ENCODE data around the gene HOXB2. TPM values are rescaled to one million over a fixed set of nuclear protein-coding genes. Genes with fewer than 3 reads are reported as not detected.
A peak's percentile ranks its signal among the peaks of the same experiment; 100 is the strongest.

HOXB2 gene
- total RNA-seq, 2 experiments from 2014 or later = 4.8 to 4.9 TPM

DNA sequence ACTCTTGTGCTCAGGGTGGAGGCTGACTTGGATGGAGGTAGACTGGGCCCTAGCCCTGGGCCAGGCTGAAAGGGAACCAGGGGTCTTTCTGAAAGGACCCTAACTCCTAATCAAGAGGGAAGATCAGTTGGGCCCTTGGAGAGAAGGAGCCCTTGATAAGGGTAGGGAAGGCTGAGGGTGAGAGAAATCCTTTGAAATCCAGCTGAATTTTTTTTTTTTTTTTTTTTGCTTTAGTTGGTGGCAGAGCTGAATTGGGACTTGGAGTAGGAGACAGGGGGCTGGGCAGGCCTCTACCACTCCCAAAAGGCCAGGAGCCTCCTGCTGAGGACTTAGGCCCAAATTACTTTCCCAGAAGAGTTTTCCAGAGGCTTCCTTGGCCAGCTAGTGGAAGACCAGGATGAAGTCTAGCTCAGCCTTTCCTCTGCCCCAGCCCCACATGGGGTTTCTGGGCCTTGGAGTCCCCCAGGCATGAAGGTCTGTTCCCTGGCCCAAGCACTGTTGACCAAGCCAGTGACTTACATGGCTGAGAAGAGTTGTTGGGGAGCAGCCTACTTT lies 45.8 kb upstream of the HOXB2 start:
- POLR2A ChIA-PET = interaction anchor here (1.3 kb wide), 1 partner anchor 328 kb away, joined by 5 read pairs; no protein-coding TSS in a partner anchor
- Histone ChIP-seq H3K27ac (ENCODE audit: low read depth in 1 of 2, low read length in 2 of 2) (no peak overlapping the region), H3K4me3 (ENCODE audit: low read length) (no peak overlapping the region), H3K9me3 (ENCODE audit: control insufficient read depth in 1 of 2, insufficient read depth in 1 of 2, low read length in 2 of 2) (peaks cover 0 to 7% of the 10 kb centered on the region in 2 experiments), H3K4me1 (ENCODE audit: insufficient read depth, low read length) (peaks cover 37% of the 10 kb centered on the region), H3K36me3 (ENCODE audit: insufficient read depth, low read length) (no peaks in the 10 kb centered on the region), H3K27me3 (ENCODE audit: control insufficient read depth in 1 of 2, insufficient read depth in 2 of 2, low read length in 2 of 2) (peaks cover 82 to 95% of the 10 kb centered on the region in 2 experiments)
- CTCF ChIA-PET = interaction anchor here (1.2 kb wide), 1 partner anchor 28 kb away, joined by 3 read pairs; no protein-coding TSS in a partner anchor
- H3K4me3 Mint-ChIP-seq = peak overlapping the region; percentile 49
- H3K4me1 Mint-ChIP-seq (ENCODE audit: low read depth) = peaks cover 26% of the 10 kb centered on the region
- intact Hi-C loops (cut with DNase I, micrococcal nuclease) = loop anchor here (5.0 kb wide), 3 partner anchors 98 to 508 kb away; no protein-coding TSS in a partner anchor
- H3K27me3 Mint-ChIP-seq = peaks cover 98% of the 10 kb centered on the region
- H3K36me3 Mint-ChIP-seq (ENCODE audit: low read depth) = no peaks in the 10 kb centered on the region
- no peaks in the 10 kb centered on the region for H3K9me3 Mint-ChIP-seq
- no peak overlapping the region for H3K27ac Mint-ChIP-seq
- ATAC-seq (ENCODE audit: poor library complexity) = no peak
- TF ChIP-seq, protein P1, sequence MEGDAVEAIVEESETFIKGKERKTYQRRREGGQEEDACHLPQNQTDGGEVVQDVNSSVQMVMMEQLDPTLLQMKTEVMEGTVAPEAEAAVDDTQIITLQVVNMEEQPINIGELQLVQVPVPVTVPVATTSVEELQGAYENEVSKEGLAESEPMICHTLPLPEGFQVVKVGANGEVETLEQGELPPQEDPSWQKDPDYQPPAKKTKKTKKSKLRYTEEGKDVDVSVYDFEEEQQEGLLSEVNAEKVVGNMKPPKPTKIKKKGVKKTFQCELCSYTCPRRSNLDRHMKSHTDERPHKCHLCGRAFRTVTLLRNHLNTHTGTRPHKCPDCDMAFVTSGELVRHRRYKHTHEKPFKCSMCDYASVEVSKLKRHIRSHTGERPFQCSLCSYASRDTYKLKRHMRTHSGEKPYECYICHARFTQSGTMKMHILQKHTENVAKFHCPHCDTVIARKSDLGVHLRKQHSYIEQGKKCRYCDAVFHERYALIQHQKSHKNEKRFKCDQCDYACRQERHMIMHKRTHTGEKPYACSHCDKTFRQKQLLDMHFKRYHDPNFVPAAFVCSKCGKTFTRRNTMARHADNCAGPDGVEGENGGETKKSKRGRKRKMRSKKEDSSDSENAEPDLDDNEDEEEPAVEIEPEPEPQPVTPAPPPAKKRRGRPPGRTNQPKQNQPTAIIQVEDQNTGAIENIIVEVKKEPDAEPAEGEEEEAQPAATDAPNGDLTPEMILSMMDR (IDR thresholded peaks at IDR 0.05) = no peak
- DNase-seq = no peak

GRCh38 chr17:48589831-48590606 lies 45.1 kb upstream of the HOXB2 start, which contains the start of gene HOXB3:
TSS of gene HOXB3 (minus strand) at chr17:48590241. CDS start at chr17:48552474, 37,767 bp downstream.
- intact Hi-C loops (cut with DNase I, micrococcal nuclease) = loop anchor here (5.0 kb wide), 3 partner anchors 98 to 508 kb away; no protein-coding TSS in a partner anchor
- Histone ChIP-seq H3K27me3 (ENCODE audit: control insufficient read depth in 1 of 2, insufficient read depth in 2 of 2, low read length in 2 of 2) (peaks cover 80 to 94% of the 10 kb centered on the region in 2 experiments), H3K36me3 (ENCODE audit: insufficient read depth, low read length) (no peaks in the 10 kb centered on the region), H3K9me3 (ENCODE audit: control insufficient read depth in 1 of 2, insufficient read depth in 1 of 2, low read length in 2 of 2) (peaks cover 0 to 7% of the 10 kb centered on the region in 2 experiments), H3K4me1 (ENCODE audit: insufficient read depth, low read length) (peaks cover 43% of the 10 kb centered on the region), H3K4me3 (ENCODE audit: low read length) (no peak within 1 kb of the TSS), H3K27ac (ENCODE audit: low read depth in 1 of 2, low read length in 2 of 2) (no peak within 1 kb of the TSS)
- ChIA-PET POLR2A (interaction anchor here (1.3 kb wide), 1 partner anchor 328 kb away, joined by 5 read pairs; no protein-coding TSS in a partner anchor), CTCF (interaction anchor here (1.2 kb wide), 1 partner anchor 22 kb away, joined by 3 read pairs; no protein-coding TSS in a partner anchor)
- ATAC-seq (ENCODE audit: poor library complexity) (no peak), DNase-seq (no peak)
- Mint-ChIP-seq H3K9me3 (no peaks in the 10 kb centered on the region), H3K27ac (no peak within 1 kb of the TSS), H3K4me3 (peak within 1 kb of the TSS; percentile 49), H3K27me3 (peaks cover 98% of the 10 kb centered on the region), H3K4me1 (ENCODE audit: low read depth) (peaks cover 33% of the 10 kb centered on the region), H3K36me3 (ENCODE audit: low read depth) (no peaks in the 10 kb centered on the region)
- TF ChIP-seq, protein P1 (IDR thresholded peaks at IDR 0.05) = no peak

- DNase-seq = no peak
- Histone ChIP-seq H3K36me3 (ENCODE audit: insufficient read depth, low read length) (no peaks in the 10 kb centered on the region), H3K4me1 (ENCODE audit: insufficient read depth, low read length) (peaks cover 45% of the 10 kb centered on the region), H3K9me3 (ENCODE audit: control insufficient read depth in 1 of 2, insufficient read depth in 1 of 2, low read length in 2 of 2) (peaks cover 0 to under 1% of the 10 kb centered on the region in 2 experiments), H3K4me3 (ENCODE audit: low read length) (no peak overlapping the region), H3K27me3 (ENCODE audit: control insufficient read depth in 1 of 2, insufficient read depth in 2 of 2, low read length in 2 of 2) (peaks cover 75 to 89% of the 10 kb centered on the region in 2 experiments), H3K27ac (ENCODE audit: low read depth in 1 of 2, low read length in 2 of 2) (no peak overlapping the region)
- ATAC-seq (ENCODE audit: poor library complexity) = no peak
- POLR2A ChIA-PET = interaction anchor here (0.8 to 1.3 kb wide), 3 partner anchors 136 to 327 kb away, joined by 3 to 5 read pairs (median 4); no protein-coding TSS in a partner anchor
- intact Hi-C loops (cut with DNase I, micrococcal nuclease) = no loop called here
- peaks cover 36% of the 10 kb centered on the region for H3K4me1 Mint-ChIP-seq (ENCODE audit: low read depth)
- TF ChIP-seq, protein P1 (IDR thresholded peaks at IDR 0.05) = no peak
- no peaks in the 10 kb centered on the region for H3K36me3 Mint-ChIP-seq (ENCODE audit: low read depth)
- H3K27ac Mint-ChIP-seq = no peak overlapping the region
- no peaks in the 10 kb centered on the region for H3K9me3 Mint-ChIP-seq
- H3K4me3 Mint-ChIP-seq = no peak overlapping the region
- peaks cover 100% of the 10 kb centered on the region for H3K27me3 Mint-ChIP-seq
- CTCF ChIA-PET = interaction anchor here (1.0 to 2.4 kb wide), 8 partner anchors 23 to 255 kb away, joined by 3 to 11 read pairs (median 4); no protein-coding TSS in a partner anchor
Measured at GRCh38 chr17:48589060-48589830, 44.3 kb upstream of the HOXB2 start.

All from CD4-positive, alpha-beta T cell (primary cell).